Smooth muscle cell of the brain vasculature (primary cell): ENCODE results near the gene SRGAP2B.
"Not testable (repeated sequence)": the region's sequence is repeated elsewhere in the genome, so short reads cannot be mapped to it uniquely, and the experiment has no call there.

ENCODE experiments used
- DNase-seq: peaks from one replicate; pipeline ENCODE4 v3.0.0-alpha.2; 2012; ENCODE audit warnings: low read depth, low spot score

Gene SRGAP2B

GRCh38 chr1:145082483-145083255, 12.5 kb downstream of the SRGAP2B start:
- DNase-seq: not testable (repeated sequence)

DNA sequence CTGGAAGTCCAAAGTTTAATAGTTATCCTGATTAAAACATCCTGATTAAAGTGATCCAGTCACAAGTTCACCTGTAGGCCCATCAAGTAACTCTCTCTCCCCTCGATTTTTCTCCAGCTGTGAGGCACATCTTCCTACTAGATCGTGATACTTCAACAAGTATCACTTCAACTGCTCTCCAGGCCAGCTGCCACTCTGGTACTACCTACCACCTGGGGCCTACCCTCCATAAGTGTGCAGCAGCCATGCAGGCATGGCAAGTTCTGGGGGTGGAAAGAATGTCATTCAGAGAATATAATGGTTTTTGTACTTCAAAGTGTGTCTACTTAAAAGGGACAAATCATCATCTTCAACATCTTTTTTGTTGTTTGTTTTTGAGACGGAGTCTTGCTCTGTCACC, 14.9 kb downstream of the SRGAP2B start:
- DNase-seq: not testable (repeated sequence)

GRCh38 chr1:145079737-145080136, 15.4 kb downstream of the SRGAP2B start:
- not testable (repeated sequence) for DNase-seq

GRCh38 chr1:145078787-145079370, 16.2 kb downstream of the SRGAP2B start:
- not testable (repeated sequence) for DNase-seq

DNA sequence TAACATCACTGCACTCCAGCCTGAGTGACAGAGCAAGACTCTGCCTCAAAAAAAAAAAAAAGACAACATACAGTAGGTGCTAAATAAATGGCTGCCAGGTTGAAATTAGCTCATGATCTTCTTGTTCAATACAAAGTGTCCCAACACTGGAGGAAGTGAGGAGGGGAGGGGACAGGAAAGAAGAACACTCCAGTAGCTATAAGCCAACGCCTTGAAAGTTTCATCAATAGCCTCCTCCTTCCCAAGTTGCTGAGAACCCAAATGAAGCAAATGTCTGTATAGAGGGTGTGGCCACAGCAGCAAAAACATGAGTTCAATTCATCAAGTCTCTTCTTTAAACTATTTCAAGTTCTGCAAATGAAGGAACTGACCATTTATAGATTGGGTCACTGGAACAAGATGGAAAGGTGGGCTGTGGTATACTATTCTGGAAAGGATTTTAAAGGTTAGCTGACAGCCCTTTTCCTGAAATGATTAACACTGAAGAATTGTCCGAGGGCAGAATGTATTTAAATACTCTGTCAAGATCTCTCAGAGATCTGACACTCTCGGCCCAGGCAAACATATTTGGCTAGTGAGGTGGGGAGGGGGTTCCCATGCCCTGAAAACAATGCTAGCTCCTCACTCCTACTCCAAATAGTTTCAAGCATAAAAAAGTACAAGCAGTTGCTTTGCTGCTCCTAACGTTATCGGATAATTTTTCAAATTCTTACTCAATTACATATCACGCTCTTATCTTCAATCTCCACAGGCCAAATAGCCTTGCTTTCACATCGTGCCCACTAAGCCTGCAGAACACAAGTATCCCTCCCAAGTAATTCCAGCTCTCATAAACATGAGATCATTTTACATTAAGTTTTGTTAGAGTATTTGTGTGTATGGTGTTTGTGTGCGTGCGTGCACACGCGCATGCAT, 17.0 kb downstream of the SRGAP2B start:
- not testable (repeated sequence) for DNase-seq

DNA sequence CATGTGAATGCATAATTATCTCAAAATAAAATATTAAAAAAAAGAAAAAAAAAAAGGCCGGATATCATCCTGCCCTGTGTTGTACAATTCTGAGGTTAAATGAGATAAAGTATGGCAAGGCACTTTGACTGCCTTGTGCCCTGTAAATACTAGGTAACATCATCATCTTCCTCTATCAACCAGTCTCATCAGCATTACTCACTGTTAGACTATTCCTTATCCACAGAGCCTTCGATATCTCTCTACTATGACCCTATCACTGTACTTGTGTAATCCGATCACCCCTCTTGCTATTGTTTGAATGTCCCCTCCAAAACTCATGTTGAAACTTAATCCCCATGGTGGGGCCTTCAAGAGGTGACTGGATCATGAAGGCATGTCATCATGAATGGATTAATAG, 18.3 kb downstream of the SRGAP2B start:
- DNase-seq: not testable (repeated sequence)

- not testable (repeated sequence) for DNase-seq
Observed at GRCh38 chr1:145074021-145074559, 21.0 kb downstream of the SRGAP2B start.

DNA sequence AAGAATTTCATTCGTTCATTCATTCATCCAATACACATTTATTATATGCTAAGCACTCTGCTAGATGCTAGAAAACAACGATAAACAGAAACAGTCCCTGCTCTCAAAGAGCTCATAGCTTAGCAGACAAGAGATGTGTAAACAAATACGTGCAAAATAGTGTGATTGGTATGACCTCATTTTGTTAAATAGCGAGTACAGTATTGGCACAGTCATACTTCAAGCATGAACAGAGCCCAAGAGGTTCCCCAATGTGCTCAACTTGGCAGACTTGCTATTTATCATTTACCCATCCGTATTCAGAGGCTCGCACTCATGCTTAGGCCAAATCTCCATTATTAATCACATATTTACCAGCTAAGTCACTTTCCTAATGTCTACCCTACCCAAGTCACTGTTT, 23.6 kb downstream of the SRGAP2B start:
- DNase-seq: not testable (repeated sequence)

GRCh38 chr1:145066486-145066885, 28.6 kb downstream of the SRGAP2B start:
- not testable (repeated sequence) for DNase-seq

DNA sequence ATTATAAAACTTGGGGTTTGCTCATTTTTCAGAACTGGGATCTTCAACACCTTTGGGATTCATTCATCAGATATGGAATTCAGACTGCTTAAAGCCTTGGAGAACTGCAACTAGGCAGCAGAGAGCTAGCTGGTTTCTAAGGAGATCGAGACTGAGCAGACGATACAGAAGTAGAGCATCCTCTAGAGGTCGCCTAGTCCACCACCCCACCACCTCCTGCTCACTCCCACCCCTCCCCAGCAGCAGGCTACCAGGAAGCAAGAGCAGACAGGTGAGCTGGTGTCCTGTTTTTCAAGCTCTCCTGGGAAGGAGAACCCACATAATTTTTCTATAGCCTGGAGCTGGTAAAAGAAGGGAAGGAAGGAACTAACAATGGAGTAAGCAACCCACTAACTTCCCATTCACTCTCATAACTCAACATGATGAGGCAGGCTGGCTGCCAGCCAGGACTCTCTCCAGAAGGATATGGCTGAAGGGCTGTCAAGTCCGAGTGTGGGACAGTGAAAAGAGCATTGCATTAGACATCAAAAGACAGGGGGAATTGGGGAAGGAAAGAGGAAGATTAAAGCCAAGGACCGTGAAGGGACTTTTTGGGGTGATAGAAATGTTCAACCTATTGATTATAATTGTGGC, 29.8 kb downstream of the SRGAP2B start:
- not testable (repeated sequence) for DNase-seq

GRCh38 chr1:145063941-145064648, 31.0 kb downstream of the SRGAP2B start:
- DNase-seq: not testable (repeated sequence)

DNA sequence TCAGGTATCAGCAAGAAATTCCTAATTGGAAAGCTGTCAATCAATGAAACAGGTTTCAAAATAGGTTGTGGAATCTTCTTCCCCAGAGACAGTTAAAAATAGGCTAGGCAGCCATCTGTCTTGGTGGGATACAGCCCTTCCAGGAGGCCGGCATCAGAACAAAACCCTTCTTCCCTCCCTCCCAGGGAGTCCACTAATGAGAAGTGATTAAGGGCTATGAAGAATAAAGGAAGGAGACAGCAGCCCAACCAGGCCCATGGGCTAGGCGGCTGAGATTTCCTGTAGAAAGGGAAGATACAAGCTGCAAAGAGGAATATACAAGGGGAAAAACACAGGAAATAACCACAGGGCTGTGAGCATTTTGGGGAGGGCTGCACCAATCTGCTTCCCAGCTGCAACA, 31.8 kb downstream of the SRGAP2B start:
- DNase-seq: not testable (repeated sequence)

GRCh38 chr1:145058184-145058583, 36.9 kb downstream of the SRGAP2B start:
- not testable (repeated sequence) for DNase-seq

- DNase-seq: not testable (repeated sequence)
Observed at GRCh38 chr1:145055217-145055760, 39.8 kb downstream of the SRGAP2B start.

DNA sequence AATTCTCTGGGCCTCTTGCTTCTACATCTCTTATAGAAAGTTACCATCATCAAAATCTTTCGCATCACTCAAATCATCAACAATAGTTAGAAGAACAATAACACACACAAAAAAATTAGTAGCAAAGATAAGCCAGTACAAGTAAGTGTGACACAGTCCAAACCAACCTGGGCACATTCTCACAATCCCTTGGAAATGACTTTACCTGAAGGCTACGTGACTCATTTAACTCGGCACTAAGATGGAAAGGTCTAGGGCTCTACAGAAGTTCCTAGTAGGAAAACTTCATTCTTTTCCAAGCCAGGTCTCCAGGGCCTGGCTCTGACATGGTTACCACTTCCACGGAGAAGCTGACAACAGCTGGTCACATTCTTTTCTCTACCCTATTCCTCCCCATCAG, 41.7 kb downstream of the SRGAP2B start:
- not testable (repeated sequence) for DNase-seq

GRCh38 chr1:145052019-145052776, 42.9 kb downstream of the SRGAP2B start:
- not testable (repeated sequence) for DNase-seq

DNA sequence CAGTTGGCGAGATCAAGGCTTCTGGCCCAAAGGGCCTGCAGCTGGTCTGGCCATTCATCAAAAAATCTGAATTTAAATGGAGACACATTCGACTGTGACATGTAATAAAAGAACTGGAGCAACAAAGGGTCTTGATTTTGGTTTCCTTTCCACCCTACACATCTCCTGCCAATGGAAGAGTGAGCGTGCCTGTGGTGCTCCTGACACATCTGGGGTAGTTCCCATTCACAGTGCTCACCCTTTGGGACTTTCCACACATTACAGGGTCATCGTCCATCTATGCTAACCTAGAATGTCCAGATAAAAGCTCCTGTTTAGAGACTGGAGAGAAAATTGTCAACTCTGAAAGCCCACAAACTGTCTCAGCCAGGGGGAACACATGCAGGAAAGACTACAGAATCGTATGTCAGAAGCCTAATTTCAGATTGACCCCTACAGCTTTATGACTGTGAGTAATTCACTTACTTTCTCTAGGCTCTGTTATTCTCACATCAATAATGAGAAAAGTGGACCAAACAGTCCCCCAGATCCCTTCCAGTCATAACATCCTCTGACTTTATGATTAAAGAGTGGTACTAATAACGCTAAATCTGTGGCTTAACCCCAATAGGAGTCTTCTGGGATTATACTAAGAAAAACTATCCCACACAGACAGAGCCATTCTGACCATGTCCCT, 46.8 kb downstream of the SRGAP2B start:
- DNase-seq: not testable (repeated sequence)

DNA sequence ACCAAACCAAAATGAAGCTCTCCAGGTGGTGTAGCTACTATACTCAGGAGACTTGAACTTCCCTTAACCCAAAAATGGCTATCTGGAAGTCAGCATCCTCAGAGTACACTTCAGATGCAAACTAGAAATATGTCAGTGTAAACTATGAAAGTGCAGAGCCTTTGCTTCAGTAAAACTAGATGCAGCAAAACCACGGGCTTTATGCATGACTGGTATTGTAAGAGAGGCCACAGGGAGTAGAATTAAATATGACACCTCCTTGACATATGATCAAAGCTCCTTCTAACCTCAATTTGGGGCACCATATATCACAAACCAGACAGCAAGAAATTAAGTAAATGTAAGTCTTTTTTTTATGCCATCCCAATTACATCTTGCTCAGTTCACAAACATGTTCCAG, 47.6 kb downstream of the SRGAP2B start:
- not testable (repeated sequence) for DNase-seq
